Duodenal mucosa (tissue), 2 donors: ENCODE data around the gene C5.

Experiments
- H3K27ac ChIP-seq: one replicate; pipeline ENCODE4 v1.7.0; 2013; ENCODE audit warnings: low read depth, low read length
- H3K27me3 ChIP-seq, 2 donors: one replicate each; pipeline ENCODE4 v1.7.0; 2013; ENCODE audit warnings: low read length in 2 of 2, control low read depth in 1 of 2; ENCODE audit not compliant: insufficient read depth in 2 of 2, control insufficient read depth in 1 of 2
- H3K36me3 ChIP-seq, 2 donors: one replicate each; pipeline ENCODE4 v1.7.0; 2013; ENCODE audit warnings: low read length in 2 of 2, control low read depth in 1 of 2; ENCODE audit not compliant: insufficient read depth in 2 of 2, control insufficient read depth in 1 of 2
- H3K4me1 ChIP-seq, 2 donors: one replicate each; pipeline ENCODE4 v1.7.0; 2013; ENCODE audit warnings: low read length in 2 of 2, control low read depth in 1 of 2; ENCODE audit not compliant: insufficient read depth in 2 of 2, control insufficient read depth in 1 of 2
- H3K4me3 ChIP-seq, 2 donors: one replicate each; pipeline ENCODE4 v1.7.0; 2013; ENCODE audit warnings: low read length in 2 of 2, low read depth in 1 of 2
- H3K9ac ChIP-seq, 2 donors: one replicate each; pipeline ENCODE4 v1.7.0; 2013; ENCODE audit warnings: low read length in 2 of 2, low read depth in 1 of 2
- H3K9me3 ChIP-seq, 2 donors: one replicate each; pipeline ENCODE4 v1.7.0; 2013; ENCODE audit warnings: low read length in 2 of 2, control low read depth in 1 of 2; ENCODE audit not compliant: control insufficient read depth in 1 of 2

Gene C5

GRCh38 chr9:120914953-120915352 lies 135.1 kb downstream of the C5 start:
- Histone ChIP-seq H3K36me3 (peaks cover 0 to 13% of the 10 kb centered on the region in 2 donors), H3K4me1 (peaks cover 0 to 14% of the 10 kb centered on the region in 2 donors), H3K9me3 (no peaks in the 10 kb centered on the region), H3K4me3 (no peak overlapping the region), H3K27ac (no peak overlapping the region), H3K27me3 (no peaks in the 10 kb centered on the region), H3K9ac (no peak overlapping the region)

GRCh38 chr9:120914396-120914795 lies 135.7 kb downstream of the C5 start:
- Histone ChIP-seq H3K4me1 (peaks cover 0 to 11% of the 10 kb centered on the region in 2 donors), H3K4me3 (no peak overlapping the region), H3K27me3 (no peaks in the 10 kb centered on the region), H3K36me3 (peaks cover 0 to 13% of the 10 kb centered on the region in 2 donors), H3K9me3 (no peaks in the 10 kb centered on the region), H3K9ac (no peak overlapping the region), H3K27ac (no peak overlapping the region)

GRCh38 chr9:120913647-120914264 lies 136.3 kb downstream of the C5 start:
- H3K27me3 ChIP-seq, result no peaks in the 10 kb centered on the region
- H3K4me3 ChIP-seq, result no peak overlapping the region
- peaks cover 4 to 19% of the 10 kb centered on the region in 2 donors for H3K36me3 ChIP-seq
- H3K27ac ChIP-seq, result no peak overlapping the region
- no peaks in the 10 kb centered on the region for H3K9me3 ChIP-seq
- peaks cover 0 to 7% of the 10 kb centered on the region in 2 donors for H3K4me1 ChIP-seq
- H3K9ac ChIP-seq, result no peak overlapping the region

GRCh38 chr9:120912958-120913646 lies 137.0 kb downstream of the C5 start:
- Histone ChIP-seq H3K9me3 (no peaks in the 10 kb centered on the region), H3K4me3 (no peak overlapping the region), H3K9ac (no peak overlapping the region), H3K27me3 (no peaks in the 10 kb centered on the region), H3K36me3 (peaks cover 4 to 19% of the 10 kb centered on the region in 2 donors), H3K4me1 (peaks cover 0 to 4% of the 10 kb centered on the region in 2 donors), H3K27ac (no peak overlapping the region)

GRCh38 chr9:120911295-120911837 lies 138.7 kb downstream of the C5 start:
- Histone ChIP-seq H3K4me1 (peaks cover 0 to 4% of the 10 kb centered on the region in 2 donors), H3K4me3 (no peak overlapping the region), H3K9ac (no peak overlapping the region), H3K9me3 (no peaks in the 10 kb centered on the region), H3K36me3 (peaks cover 4 to 19% of the 10 kb centered on the region in 2 donors), H3K27ac (no peak overlapping the region), H3K27me3 (no peaks in the 10 kb centered on the region)

GRCh38 chr9:120910643-120911042 lies 139.4 kb downstream of the C5 start:
- no peak overlapping the region for H3K4me3 ChIP-seq
- no peaks in the 10 kb centered on the region for H3K9me3 ChIP-seq
- H3K36me3 ChIP-seq, result peaks cover 4 to 19% of the 10 kb centered on the region in 2 donors
- no peak overlapping the region for H3K27ac ChIP-seq
- H3K27me3 ChIP-seq, result no peaks in the 10 kb centered on the region
- no peak overlapping the region for H3K9ac ChIP-seq
- peaks cover 0 to 4% of the 10 kb centered on the region in 2 donors for H3K4me1 ChIP-seq

GRCh38 chr9:120909904-120910303 lies 140.2 kb downstream of the C5 start:
- no peaks in the 10 kb centered on the region for H3K9me3 ChIP-seq
- H3K36me3 ChIP-seq, result peaks cover 4 to 20% of the 10 kb centered on the region in 2 donors
- no peak overlapping the region for H3K4me3 ChIP-seq
- H3K4me1 ChIP-seq, result peaks cover 0 to 4% of the 10 kb centered on the region in 2 donors
- H3K27me3 ChIP-seq, result no peaks in the 10 kb centered on the region
- H3K27ac ChIP-seq, result no peak overlapping the region
- no peak overlapping the region for H3K9ac ChIP-seq

GRCh38 chr9:120905315-120906164 lies 144.5 kb downstream of the C5 start:
- Histone ChIP-seq H3K9ac (no peak overlapping the region), H3K36me3 (peaks cover 4 to 11% of the 10 kb centered on the region in 2 donors), H3K4me1 (no peaks in the 10 kb centered on the region), H3K27me3 (no peaks in the 10 kb centered on the region), H3K4me3 (no peak overlapping the region), H3K9me3 (no peaks in the 10 kb centered on the region), H3K27ac (no peak overlapping the region)

GRCh38 chr9:120904978-120905301 lies 145.1 kb downstream of the C5 start:
- Histone ChIP-seq H3K4me1 (no peaks in the 10 kb centered on the region), H3K36me3 (peaks cover 4 to 11% of the 10 kb centered on the region in 2 donors), H3K27ac (no peak overlapping the region)

More at GRCh38 chr9:120904978-120905301, 145.1 kb downstream of the C5 start:
- no peaks in the 10 kb centered on the region for H3K9me3 ChIP-seq
- no peak overlapping the region for H3K4me3 ChIP-seq
- no peak overlapping the region for H3K9ac ChIP-seq
- H3K27me3 ChIP-seq, result no peaks in the 10 kb centered on the region
